MM.1S (cell line): Measurements from ENCODE around the gene KLHL12.

Experiments
- EZH2 ChIP-seq: fragments of 300-600 bp; sonication (generic); optimal IDR thresholded peaks from 2 replicates; pipeline ENCODE3; 2017; ENCODE audit warnings: low read depth, mild to moderate bottlenecking, antibody characterized with exemption, low read length, mixed read lengths
- EZH2phosphoT487 ChIP-seq: fragments of 300-600 bp; sonication (generic); IDR thresholded peaks from 2 replicates; pipeline ENCODE4 v1.6.1; 2018; ENCODE audit warnings: antibody characterized with exemption, low read length
- TF ChIP-seq, protein P1 (sequence below): fragments of 300-600 bp; sonication (generic); IDR thresholded peaks from 2 replicates; pipeline ENCODE4 v1.5.1; 2016; ENCODE audit warnings: antibody characterized with exemption, low read length, mixed read lengths

DNA sequence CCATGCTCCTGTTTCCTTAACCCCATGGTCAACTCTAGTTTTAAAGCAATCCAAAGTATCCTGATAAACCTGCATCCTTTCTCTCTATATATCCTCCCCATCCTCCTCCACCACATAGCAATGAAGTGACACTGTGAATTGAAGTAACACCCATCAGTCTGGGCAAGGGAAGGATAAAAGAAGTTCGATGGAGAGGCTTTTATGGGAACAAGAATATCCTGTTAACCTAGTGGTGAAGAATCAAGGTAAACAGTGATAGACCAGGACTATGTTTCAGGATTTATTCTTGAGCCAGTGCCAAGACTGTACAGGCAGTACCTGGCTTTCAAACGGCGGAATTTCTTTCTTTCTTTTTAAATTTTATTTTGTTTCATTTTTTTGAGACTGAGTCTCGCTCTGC, 55.7 kb downstream of the KLHL12 start:
- TF ChIP-seq, protein P1, sequence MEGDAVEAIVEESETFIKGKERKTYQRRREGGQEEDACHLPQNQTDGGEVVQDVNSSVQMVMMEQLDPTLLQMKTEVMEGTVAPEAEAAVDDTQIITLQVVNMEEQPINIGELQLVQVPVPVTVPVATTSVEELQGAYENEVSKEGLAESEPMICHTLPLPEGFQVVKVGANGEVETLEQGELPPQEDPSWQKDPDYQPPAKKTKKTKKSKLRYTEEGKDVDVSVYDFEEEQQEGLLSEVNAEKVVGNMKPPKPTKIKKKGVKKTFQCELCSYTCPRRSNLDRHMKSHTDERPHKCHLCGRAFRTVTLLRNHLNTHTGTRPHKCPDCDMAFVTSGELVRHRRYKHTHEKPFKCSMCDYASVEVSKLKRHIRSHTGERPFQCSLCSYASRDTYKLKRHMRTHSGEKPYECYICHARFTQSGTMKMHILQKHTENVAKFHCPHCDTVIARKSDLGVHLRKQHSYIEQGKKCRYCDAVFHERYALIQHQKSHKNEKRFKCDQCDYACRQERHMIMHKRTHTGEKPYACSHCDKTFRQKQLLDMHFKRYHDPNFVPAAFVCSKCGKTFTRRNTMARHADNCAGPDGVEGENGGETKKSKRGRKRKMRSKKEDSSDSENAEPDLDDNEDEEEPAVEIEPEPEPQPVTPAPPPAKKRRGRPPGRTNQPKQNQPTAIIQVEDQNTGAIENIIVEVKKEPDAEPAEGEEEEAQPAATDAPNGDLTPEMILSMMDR: no peak
- TF ChIP-seq EZH2phosphoT487: no peak
- TF ChIP-seq EZH2: no peak
